MCF 10A (cell line): ENCODE results near the gene IMMP2L. TPM values are rescaled to one million over a fixed set of nuclear protein-coding genes. Genes with fewer than 3 reads are reported as not detected.

Source experiments
- BruUV-seq: library from RNA; stranded (reverse); fragments of 400-500 nt; replicated peaks from 2 replicates; lab custom pipeline; 2021; lab: Mats Ljungman, UMichigan
- CTCF ChIA-PET: fragments of 300-600 bp; sonication (Branson Sonifier 250); formaldehyde crosslinking; extraction: SDS; loops from one replicate; lab custom pipeline; 2021; ENCODE audit warnings: antibody characterized with exemption, inconsistent platforms; lab: Yijun Ruan, JAX
- POLR2A ChIA-PET: fragments of 300-600, 350-650 bp; sonication (Branson Sonifier 250); formaldehyde crosslinking; extraction: SDS; loops from one replicate; lab custom pipeline; 2020; ENCODE audit warnings: antibody characterized with exemption, inconsistent platforms; lab: Yijun Ruan, JAX
- DNase-seq: peaks from one replicate; pipeline ENCODE4 v3.0.0-alpha.2; 2018; ENCODE audit not compliant: unreplicated experiment
- H3K27ac Mint-ChIP-seq: one replicate; pipeline ENCODE4 v1.8.0; 2022; ENCODE audit warnings: mild to moderate bottlenecking, low read depth, mixed read lengths; ENCODE audit not compliant: unreplicated experiment
- H3K27me3 Mint-ChIP-seq: one replicate; pipeline ENCODE4 v1.8.0; 2022; ENCODE audit warnings: mixed read lengths; ENCODE audit not compliant: insufficient read depth, unreplicated experiment
- H3K36me3 Mint-ChIP-seq: one replicate; pipeline ENCODE4 v1.8.0; 2022; ENCODE audit warnings: mild to moderate bottlenecking, moderate library complexity, mixed read lengths; ENCODE audit not compliant: insufficient read depth, unreplicated experiment
- H3K4me1 Mint-ChIP-seq: one replicate; pipeline ENCODE4 v1.8.0; 2022; ENCODE audit warnings: mixed read lengths; ENCODE audit not compliant: insufficient read depth, unreplicated experiment
- H3K4me3 Mint-ChIP-seq: one replicate; pipeline ENCODE4 v1.8.0; 2022; ENCODE audit warnings: mild to moderate bottlenecking, moderate library complexity, mixed read lengths; ENCODE audit not compliant: unreplicated experiment
- H3K9me3 Mint-ChIP-seq: one replicate; pipeline ENCODE4 v1.8.0; 2022; ENCODE audit warnings: mixed read lengths; ENCODE audit not compliant: unreplicated experiment
- CTCF ChIP-seq: fragments of 200-600 bp; IDR thresholded peaks from one replicate; pipeline ENCODE4 v1.8.0; 2022; ENCODE audit warnings: antibody characterized with exemption, mild to moderate bottlenecking; ENCODE audit not compliant: unreplicated experiment
- intact Hi-C: fragments of 100-400 bp; cut with micrococcal nuclease; formaldehyde crosslinking; loops from 2 replicates; pipeline ENCODE4 v1.14.1; 2022
- total RNA-seq: library from RNA; stranded (reverse); gene quantifications from 2 replicates; pipeline ENCODE4 v1.2.3, GENCODE V29; 2022

The IMMP2L gene
- total RNA-seq, 1 experiment from 2014 or later, result 23.7 TPM

GRCh38 chr7:110944448-110944847, 617.8 kb downstream of the IMMP2L start:
- H3K4me3 Mint-ChIP-seq, result no peak overlapping the region
- no peaks in the 10 kb centered on the region for H3K36me3 Mint-ChIP-seq
- no peaks in the 10 kb centered on the region for H3K27me3 Mint-ChIP-seq
- intact Hi-C loops, result no loop called here
- H3K27ac Mint-ChIP-seq, result no peak overlapping the region
- ChIA-PET CTCF (no interaction called here), POLR2A (no interaction called here)
- no peak for TF ChIP-seq CTCF
- no peak for DNase-seq
- peaks cover 8% of the 10 kb centered on the region for H3K4me1 Mint-ChIP-seq
- H3K9me3 Mint-ChIP-seq, result no peaks in the 10 kb centered on the region
- BruUV-seq, result no TSS peak

GRCh38 chr7:110943701-110944345, 618.5 kb downstream of the IMMP2L start:
- no TSS peak for BruUV-seq
- ChIA-PET CTCF (no interaction called here), POLR2A (no interaction called here)
- TF ChIP-seq CTCF, result no peak
- Mint-ChIP-seq H3K27ac (no peak overlapping the region), H3K4me1 (peaks cover 8% of the 10 kb centered on the region), H3K4me3 (no peak overlapping the region), H3K9me3 (no peaks in the 10 kb centered on the region), H3K36me3 (no peaks in the 10 kb centered on the region), H3K27me3 (no peaks in the 10 kb centered on the region)
- intact Hi-C loops, result no loop called here
- DNase-seq, result no peak

GRCh38 chr7:110941385-110941784, 620.9 kb downstream of the IMMP2L start:
- Mint-ChIP-seq H3K27me3 (no peaks in the 10 kb centered on the region), H3K4me3 (no peak overlapping the region), H3K36me3 (no peaks in the 10 kb centered on the region), H3K4me1 (peaks cover 3% of the 10 kb centered on the region), H3K27ac (no peak overlapping the region), H3K9me3 (no peaks in the 10 kb centered on the region)
- TF ChIP-seq CTCF, result no peak
- intact Hi-C loops, result no loop called here
- no peak for DNase-seq
- CTCF ChIA-PET, result interaction anchor here (0.6 kb wide), 1 partner anchor 218 kb away, joined by 3 read pairs; no protein-coding TSS in a partner anchor
- POLR2A ChIA-PET, result no interaction called here
- BruUV-seq, result no TSS peak

GRCh38 chr7:110940756-110941155, 621.5 kb downstream of the IMMP2L start:
- no TSS peak for BruUV-seq
- no peak overlapping the region for H3K4me3 Mint-ChIP-seq
- intact Hi-C loops, result no loop called here
- H3K27ac Mint-ChIP-seq, result no peak overlapping the region
- no peaks in the 10 kb centered on the region for H3K27me3 Mint-ChIP-seq
- TF ChIP-seq CTCF, result no peak
- no peaks in the 10 kb centered on the region for H3K9me3 Mint-ChIP-seq
- H3K36me3 Mint-ChIP-seq, result no peaks in the 10 kb centered on the region
- ChIA-PET CTCF (no interaction called here), POLR2A (no interaction called here)
- no peak for DNase-seq
- H3K4me1 Mint-ChIP-seq, result peaks cover 3% of the 10 kb centered on the region
